PC-3 (cell line): ENCODE results near the gene LYRM4. TPM values are rescaled to one million over a fixed set of nuclear protein-coding genes. Genes with fewer than 3 reads are reported as not detected.

ENCODE experiments used
- ATAC-seq: fragments of 200-7000 bp; cut with Tn5 transposase; 2 replicates; pipeline ENCODE4 v1.9.1; 2020; ENCODE audit warnings: mild to moderate bottlenecking, moderate library complexity
- BruUV-seq: library from RNA; stranded (reverse); fragments of 400-500 nt; replicated peaks from 2 replicates; lab custom pipeline; 2021; lab: Mats Ljungman, UMichigan
- CTCF ChIA-PET: fragments of 300-600 bp; sonication (Branson Sonifier 250); formaldehyde crosslinking; loops from one replicate; lab custom pipeline; 2022; ENCODE audit warnings: antibody characterized with exemption; lab: Charles Lee
- POLR2A ChIA-PET: fragments of 300-600 bp; sonication (Branson Sonifier 250); formaldehyde crosslinking; loops from one replicate; lab custom pipeline; 2022; ENCODE audit warnings: antibody characterized with exemption; ENCODE audit not compliant: unreplicated experiment; lab: Charles Lee
- DNase-seq: peaks from one replicate; pipeline ENCODE4 v3.0.0-alpha.2; 2015
- H2AFZ ChIP-seq: fragments of 300-600 bp; sonication (generic); 2 replicates; pipeline ENCODE4 v1.6.0; 2016; ENCODE audit warnings: antibody characterized with exemption, low read length
- H3F3A ChIP-seq: fragments of 300-600 bp; sonication (generic); one replicate; pipeline ENCODE4 v1.6.0; 2017; ENCODE audit warnings: antibody characterized with exemption, low read length, control low read depth, mild to moderate bottlenecking; ENCODE audit not compliant: unreplicated experiment
- H3K27ac ChIP-seq: fragments of 300-600 bp; sonication (generic); 2 replicates; pipeline ENCODE4 v1.5.1; 2016; ENCODE audit warnings: mild to moderate bottlenecking, low read length
- H3K27me3 ChIP-seq: fragments of 300-600 bp; sonication (generic); 2 replicates; pipeline ENCODE4 v1.6.1; 2016; ENCODE audit warnings: low read length, mixed read lengths
- H3K36me3 ChIP-seq: fragments of 300-600 bp; sonication (generic); 2 replicates; pipeline ENCODE4 v1.6.1; 2016; ENCODE audit warnings: low read depth, mixed run types, low read length, mixed read lengths
- H3K4me1 ChIP-seq: fragments of 300-600 bp; sonication (generic); 2 replicates; pipeline ENCODE4 v1.5.1; 2016; ENCODE audit warnings: low read length; ENCODE audit not compliant: insufficient read depth
- H3K4me2 ChIP-seq: fragments of 300-600 bp; sonication (generic); 2 replicates; pipeline ENCODE4 v1.6.0; 2016; ENCODE audit warnings: low read length
- H3K4me3 ChIP-seq: fragments of 300-600 bp; sonication (generic); 2 replicates; pipeline ENCODE4 v1.5.1; 2016; ENCODE audit warnings: mild to moderate bottlenecking, low read length, mixed read lengths
- H3K79me2 ChIP-seq: fragments of 300-600 bp; sonication (generic); 2 replicates; pipeline ENCODE4 v1.6.1; 2017; ENCODE audit warnings: low read length, mixed read lengths
- H3K9ac ChIP-seq: fragments of 300-600 bp; sonication (generic); 2 replicates; pipeline ENCODE4 v1.6.0; 2016; ENCODE audit warnings: mild to moderate bottlenecking, low read length
- H3K9me2 ChIP-seq: fragments of 300-600 bp; sonication (generic); replicated peaks from 2 replicates; pipeline ENCODE4 v1.6.1; 2016; ENCODE audit warnings: mixed run types, low read length, mixed read lengths
- H3K9me3 ChIP-seq: fragments of 300-600 bp; sonication (generic); 2 replicates; pipeline ENCODE4 v1.6.1; 2016; ENCODE audit warnings: low read length, mixed read lengths
- H4K20me1 ChIP-seq: fragments of 300-600 bp; sonication (generic); 2 replicates; pipeline ENCODE4 v1.6.1; 2016; ENCODE audit warnings: low read length, mixed read lengths
- CTCF ChIP-seq: fragments of 300-600 bp; sonication (generic); conservative IDR thresholded peaks from 2 replicates; pipeline ENCODE4 v1.5.1; 2017; ENCODE audit warnings: antibody characterized with exemption, low read depth, mild to moderate bottlenecking, low read length
- EZH2 ChIP-seq: fragments of 300-600 bp; sonication (generic); IDR thresholded peaks from one replicate; pipeline ENCODE4 v1.6.1; 2017; ENCODE audit warnings: antibody characterized with exemption, mild to moderate bottlenecking, low read length; ENCODE audit not compliant: unreplicated experiment
- EZH2phosphoT487 ChIP-seq: fragments of 300-600 bp; sonication (generic); IDR thresholded peaks from 2 replicates; pipeline ENCODE4 v1.6.1; 2018; ENCODE audit warnings: mild to moderate bottlenecking, antibody characterized with exemption, low read length, borderline replicate concordance
- intact Hi-C: fragments of 100-400 bp; cut with micrococcal nuclease; formaldehyde crosslinking; loops from 2 replicates; pipeline ENCODE4 v1.9.0; 2023
- total RNA-seq: library from RNA; depleted of rRNA; stranded (reverse); fragments of >200 nt; gene quantifications from 2 replicates; pipeline ENCODE4 v1.2.3, GENCODE V29; 2014

Gene LYRM4
- total RNA-seq, 1 experiment from 2014 or later: 27.7 TPM

- intact Hi-C loops: no loop called here
- ChIA-PET CTCF (no interaction called here), POLR2A (no interaction called here)
- H2AFZ ChIP-seq: no peak overlapping the region
- no peaks in the 10 kb centered on the region for H3K27me3 ChIP-seq
- no peaks in the 10 kb centered on the region for H3F3A ChIP-seq
- BruUV-seq: no TSS peak
- DNase-seq (peak; percentile 56), ATAC-seq (peak; percentile 46)
- H3K27ac ChIP-seq: no peak overlapping the region
- H3K9me3 ChIP-seq: no peaks in the 10 kb centered on the region
- no peak overlapping the region for H3K4me2 ChIP-seq
- H3K36me3 ChIP-seq: no peaks in the 10 kb centered on the region
- H3K9me2 ChIP-seq: no peaks in the 10 kb centered on the region
- no peaks in the 10 kb centered on the region for H3K79me2 ChIP-seq
- H3K4me1 ChIP-seq: no peaks in the 10 kb centered on the region
- no peaks in the 10 kb centered on the region for H4K20me1 ChIP-seq
- H3K4me3 ChIP-seq: no peak overlapping the region
- TF ChIP-seq CTCF (peak; percentile 79), EZH2phosphoT487 (no peak), EZH2 (no peak)
- no peak overlapping the region for H3K9ac ChIP-seq
These were observed 124.9 kb downstream of the LYRM4 start for GRCh38 chr6:5135788-5136376.

- Histone ChIP-seq H3K79me2 (no peaks in the 10 kb centered on the region), H4K20me1 (no peaks in the 10 kb centered on the region), H2AFZ (no peak overlapping the region), H3K9me3 (no peaks in the 10 kb centered on the region), H3K4me1 (no peaks in the 10 kb centered on the region), H3K27me3 (no peaks in the 10 kb centered on the region), H3K36me3 (no peaks in the 10 kb centered on the region), H3K27ac (no peak overlapping the region), H3K9me2 (no peaks in the 10 kb centered on the region), H3K4me2 (no peak overlapping the region), H3K4me3 (no peak overlapping the region), H3F3A (no peaks in the 10 kb centered on the region), H3K9ac (no peak overlapping the region)
- BruUV-seq: no TSS peak
- no peak for ATAC-seq
- ChIA-PET POLR2A (no interaction called here), CTCF (interaction anchor here (0.7 kb wide), 1 partner anchor 820 kb away, joined by 4 read pairs; no protein-coding TSS in a partner anchor)
- intact Hi-C loops: no loop called here
- no peak for DNase-seq
- TF ChIP-seq EZH2phosphoT487 (no peak), EZH2 (no peak), CTCF (no peak)
These were observed 126.8 kb downstream of the LYRM4 start for GRCh38 chr6:5133943-5134342.

- H3K4me1 ChIP-seq: no peaks in the 10 kb centered on the region
- H3K4me2 ChIP-seq: no peak overlapping the region
- no peaks in the 10 kb centered on the region for H4K20me1 ChIP-seq
- no peaks in the 10 kb centered on the region for H3K9me2 ChIP-seq
- no peaks in the 10 kb centered on the region for H3K79me2 ChIP-seq
- intact Hi-C loops: no loop called here
- H3K36me3 ChIP-seq: no peaks in the 10 kb centered on the region
- no TSS peak for BruUV-seq
- POLR2A ChIA-PET: no interaction called here
- no peak for DNase-seq
- ATAC-seq: no peak
- no peak overlapping the region for H3K4me3 ChIP-seq
- no peak overlapping the region for H3K27ac ChIP-seq
- no peaks in the 10 kb centered on the region for H3K9me3 ChIP-seq
- TF ChIP-seq EZH2phosphoT487: no peak
- TF ChIP-seq EZH2: no peak
- TF ChIP-seq CTCF: no peak
- CTCF ChIA-PET: no interaction called here
- H3F3A ChIP-seq: no peaks in the 10 kb centered on the region
- no peaks in the 10 kb centered on the region for H3K27me3 ChIP-seq
- H3K9ac ChIP-seq: no peak overlapping the region
- no peak overlapping the region for H2AFZ ChIP-seq
These were observed 128.0 kb downstream of the LYRM4 start for GRCh38 chr6:5132731-5133130.
